ACC112 (cell line): Measurements from ENCODE around the gene KIF5B.
A peak's percentile ranks its signal among the peaks of the same experiment; 100 is the strongest.
"Not testable (repeated sequence)": the region's sequence is repeated elsewhere in the genome, so short reads cannot be mapped to it uniquely, and the experiment has no call there.

Source experiments
- H2AFZ ChIP-seq: fragments of 200-600 bp; sonication (generic); one replicate; pipeline ENCODE4 v1.6.0; 2017; ENCODE audit warnings: antibody characterized with exemption, low read length; ENCODE audit not compliant: unreplicated experiment
- H3K27ac ChIP-seq: fragments of 200-600 bp; sonication (generic); 2 replicates; pipeline ENCODE4 v1.5.1; 2014; ENCODE audit warnings: low read depth, mild to moderate bottlenecking, antibody characterized with exemption, low read length, moderate library complexity
- H3K27me3 ChIP-seq: fragments of 200-600 bp; sonication (generic); 2 replicates; pipeline ENCODE4 v1.6.1; 2014; ENCODE audit warnings: mild to moderate bottlenecking, antibody characterized with exemption, low read length, moderate library complexity, mixed read lengths; ENCODE audit not compliant: insufficient read depth
- H3K36me3 ChIP-seq: fragments of 200-600 bp; sonication (generic); 2 replicates; pipeline ENCODE4 v1.6.1; 2016; ENCODE audit warnings: mild to moderate bottlenecking, antibody characterized with exemption, low read length, moderate library complexity, mixed read lengths; ENCODE audit not compliant: insufficient read depth
- H3K4me1 ChIP-seq: fragments of 200-600 bp; sonication (generic); one replicate; pipeline ENCODE4 v1.6.1; 2016; ENCODE audit warnings: low read length, mixed read lengths; ENCODE audit not compliant: insufficient read depth, unreplicated experiment, control insufficient read depth
- H3K4me3 ChIP-seq: fragments of 200-600 bp; sonication (generic); 2 replicates; pipeline ENCODE4 v1.5.1; 2014; ENCODE audit warnings: mild to moderate bottlenecking, low read depth, low read length
- H3K79me2 ChIP-seq: fragments of 200-600 bp; sonication (generic); one replicate; pipeline ENCODE4 v1.6.0; 2016; ENCODE audit warnings: low read length; ENCODE audit not compliant: control insufficient read depth, unreplicated experiment, insufficient read depth

KIF5B gene

GRCh38 chr10:32084185-32084851, 28.1 kb upstream of the KIF5B start:
- H3K27ac ChIP-seq = no peak overlapping the region
- no peaks in the 10 kb centered on the region for H3K79me2 ChIP-seq
- no peaks in the 10 kb centered on the region for H3K36me3 ChIP-seq
- no peaks in the 10 kb centered on the region for H3K4me1 ChIP-seq
- H2AFZ ChIP-seq = no peak overlapping the region
- H3K27me3 ChIP-seq = no peaks in the 10 kb centered on the region
- no peak overlapping the region for H3K4me3 ChIP-seq

DNA sequence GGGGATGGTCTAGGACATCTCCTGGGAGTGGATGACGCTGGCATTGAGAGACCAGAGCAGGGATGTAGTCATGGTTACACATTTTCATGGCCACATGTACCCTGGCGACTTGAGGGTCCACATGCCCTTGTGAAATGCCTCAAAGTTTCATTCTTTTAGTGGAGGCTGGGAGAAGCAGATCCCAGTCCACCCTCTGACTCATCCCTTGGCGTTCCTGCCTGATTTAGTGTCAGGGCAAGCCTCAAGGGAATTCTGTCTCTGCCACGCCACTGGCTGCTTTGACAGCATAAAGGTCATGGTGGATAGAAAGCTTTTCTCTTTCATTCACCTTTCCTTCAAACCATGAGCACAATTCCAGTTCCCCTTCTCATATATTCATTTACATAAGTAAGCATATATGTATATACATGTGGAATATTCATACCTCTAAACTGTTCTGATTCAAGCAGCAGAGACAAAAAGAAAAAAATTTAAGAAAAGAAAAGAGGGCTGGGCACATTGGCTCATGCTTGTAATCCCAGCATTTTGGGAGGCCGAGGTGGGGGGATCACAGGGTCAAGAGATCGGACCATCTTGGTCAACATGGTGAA, 21.8 kb upstream of the KIF5B start:
- Histone ChIP-seq H3K27me3 (no peaks in the 10 kb centered on the region), H3K27ac (no peak overlapping the region), H3K79me2 (no peaks in the 10 kb centered on the region), H2AFZ (peak overlapping the region; percentile 44), H3K4me3 (peak overlapping the region; percentile 7; the same call in 1 of the 2 replicates), H3K36me3 (no peaks in the 10 kb centered on the region), H3K4me1 (peaks cover 10% of the 10 kb centered on the region)

DNA sequence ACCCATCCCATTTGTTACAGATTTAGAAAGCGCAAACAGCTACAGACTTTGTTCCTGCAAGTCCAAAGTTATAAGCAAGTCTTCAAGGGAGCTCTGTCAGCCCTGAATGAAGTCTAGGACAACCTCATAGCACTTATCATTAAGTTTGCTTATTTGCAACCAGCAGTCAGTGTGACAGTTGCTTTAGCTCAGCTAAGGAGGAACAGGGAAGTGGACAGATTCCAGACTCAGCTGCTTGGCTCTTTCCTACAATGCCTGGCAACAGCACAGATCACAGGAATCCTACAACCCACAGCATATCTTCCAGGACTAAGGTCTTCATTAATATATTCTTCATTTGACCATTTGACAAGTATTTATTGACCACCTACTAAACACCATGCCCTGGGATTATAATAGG, 17.4 kb upstream of the KIF5B start:
- no peak overlapping the region for H2AFZ ChIP-seq
- no peaks in the 10 kb centered on the region for H3K27me3 ChIP-seq
- peaks cover 10% of the 10 kb centered on the region for H3K4me1 ChIP-seq
- H3K36me3 ChIP-seq = no peaks in the 10 kb centered on the region
- H3K4me3 ChIP-seq = no peak overlapping the region
- H3K27ac ChIP-seq = no peak overlapping the region
- H3K79me2 ChIP-seq = no peaks in the 10 kb centered on the region

DNA sequence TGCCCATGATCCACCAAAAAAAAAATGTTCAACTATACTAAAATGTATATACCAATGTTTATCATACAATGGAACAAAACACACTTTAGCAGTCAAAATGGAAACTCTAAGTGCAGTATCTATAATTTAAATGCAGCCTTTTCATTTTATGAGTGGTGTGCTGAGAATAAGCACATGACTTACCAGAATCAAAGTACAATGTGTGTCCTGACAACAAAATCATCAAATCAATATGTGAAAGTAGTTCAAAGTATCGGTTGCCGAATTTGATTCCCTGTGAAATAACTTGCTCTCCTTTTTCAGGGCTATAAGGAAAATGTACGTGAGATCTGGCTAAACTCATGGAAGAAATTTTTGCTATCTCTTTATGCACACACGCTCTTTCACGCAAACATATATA, 16.9 kb upstream of the KIF5B start:
- Histone ChIP-seq H3K4me3 (no peak overlapping the region), H2AFZ (no peak overlapping the region), H3K27me3 (no peaks in the 10 kb centered on the region), H3K36me3 (no peaks in the 10 kb centered on the region), H3K4me1 (peaks cover 6% of the 10 kb centered on the region), H3K79me2 (no peaks in the 10 kb centered on the region), H3K27ac (no peak overlapping the region)

DNA sequence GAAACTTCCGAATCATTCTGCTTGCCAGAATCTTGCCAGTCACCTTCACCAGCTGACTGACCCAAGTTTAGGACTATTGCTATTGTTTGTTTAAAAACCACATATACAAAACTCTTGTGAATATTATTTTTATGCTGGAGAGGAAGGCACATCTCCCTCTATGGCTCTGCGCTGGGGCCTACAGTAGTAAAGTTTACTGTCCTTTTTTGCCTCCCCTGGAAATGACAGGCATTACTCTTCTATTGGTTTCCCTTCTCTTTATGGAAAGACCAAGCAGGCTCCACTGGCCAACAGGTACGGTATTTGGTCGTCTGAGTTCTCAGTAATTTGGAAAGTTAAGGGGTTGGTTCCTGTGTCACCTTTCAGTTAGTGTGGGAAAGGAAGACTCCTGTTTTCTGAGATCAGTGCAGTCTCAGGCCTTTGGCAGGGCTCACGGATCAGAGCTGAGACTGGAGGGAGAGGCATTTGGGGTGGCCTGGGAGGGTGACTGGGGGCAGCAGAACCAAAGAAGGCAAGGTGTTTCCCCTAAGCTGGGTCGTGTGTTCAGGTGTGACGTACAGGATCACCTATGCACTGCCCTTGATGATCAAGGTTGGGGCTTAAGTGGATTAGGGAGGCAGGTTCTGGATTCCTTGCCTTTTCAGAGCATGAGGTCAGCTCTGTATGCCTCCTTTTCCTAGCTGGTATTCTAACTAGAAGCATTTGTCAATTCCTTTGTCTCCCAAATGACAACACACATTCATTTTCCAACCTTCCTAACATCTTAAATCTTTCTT, 16.0 kb upstream of the KIF5B start:
- Histone ChIP-seq H3K4me3 (no peak overlapping the region), H3K36me3 (no peaks in the 10 kb centered on the region), H3K79me2 (no peaks in the 10 kb centered on the region), H3K4me1 (no peaks in the 10 kb centered on the region), H2AFZ (no peak overlapping the region), H3K27ac (no peak overlapping the region), H3K27me3 (no peaks in the 10 kb centered on the region)

DNA sequence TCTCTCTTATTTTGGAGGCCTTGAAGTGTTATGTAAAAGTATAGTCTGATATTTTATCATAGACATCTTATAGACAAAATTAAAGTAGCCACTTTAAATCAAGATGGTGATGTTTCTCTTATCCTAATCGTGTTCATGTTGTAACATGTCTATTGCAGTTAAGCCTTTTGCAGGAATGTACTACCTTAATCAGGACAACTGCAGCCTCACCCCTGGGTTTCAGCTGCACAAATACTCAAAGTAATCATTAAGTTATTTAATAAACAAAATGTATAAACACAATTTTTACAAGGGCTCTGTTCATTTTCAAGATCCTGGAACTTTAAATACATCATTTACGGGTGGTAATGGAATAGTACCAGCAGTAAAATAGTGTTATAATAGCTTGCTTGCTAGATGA, 14.4 kb upstream of the KIF5B start:
- Histone ChIP-seq H3K27ac (no peak overlapping the region), H3K4me1 (peaks cover 4% of the 10 kb centered on the region), H3K27me3 (no peaks in the 10 kb centered on the region), H3K79me2 (no peaks in the 10 kb centered on the region), H3K4me3 (no peak overlapping the region), H2AFZ (no peak overlapping the region), H3K36me3 (no peaks in the 10 kb centered on the region)

- Histone ChIP-seq H3K27me3 (no peaks in the 10 kb centered on the region), H3K36me3 (no peaks in the 10 kb centered on the region), H3K4me1 (peaks cover 4% of the 10 kb centered on the region), H3K27ac (no peak overlapping the region), H2AFZ (no peak overlapping the region), H3K79me2 (no peaks in the 10 kb centered on the region), H3K4me3 (no peak overlapping the region)
Measured at GRCh38 chr10:32068569-32068968, 12.3 kb upstream of the KIF5B start.

GRCh38 chr10:32067931-32068330, 11.7 kb upstream of the KIF5B start:
- H3K27ac ChIP-seq, H2AFZ ChIP-seq, H3K4me1 ChIP-seq, H3K27me3 ChIP-seq, H3K36me3 ChIP-seq, H3K79me2 ChIP-seq, H3K4me3 ChIP-seq: not testable (repeated sequence)

GRCh38 chr10:32065856-32066255, 9.6 kb upstream of the KIF5B start:
- H3K36me3 ChIP-seq = no peaks in the 10 kb centered on the region
- H2AFZ ChIP-seq = peak overlapping the region; percentile 84
- no peaks in the 10 kb centered on the region for H3K79me2 ChIP-seq
- H3K27ac ChIP-seq = no peak overlapping the region
- H3K4me3 ChIP-seq = no peak overlapping the region
- peaks cover 4% of the 10 kb centered on the region for H3K4me1 ChIP-seq
- no peaks in the 10 kb centered on the region for H3K27me3 ChIP-seq

- Histone ChIP-seq H3K4me1 (peaks cover 10% of the 10 kb centered on the region), H3K36me3 (no peaks in the 10 kb centered on the region), H3K27ac (no peak overlapping the region), H3K79me2 (no peaks in the 10 kb centered on the region), H3K4me3 (no peak overlapping the region), H3K27me3 (no peaks in the 10 kb centered on the region), H2AFZ (no peak overlapping the region)
Measured at GRCh38 chr10:32061440-32061839, 5.2 kb upstream of the KIF5B start.

- no peaks in the 10 kb centered on the region for H3K36me3 ChIP-seq
- peaks cover 5% of the 10 kb centered on the region for H3K4me1 ChIP-seq
Measured at GRCh38 chr10:32060347-32060746, 4.1 kb upstream of the KIF5B start.

More at GRCh38 chr10:32060347-32060746, 4.1 kb upstream of the KIF5B start:
- Histone ChIP-seq H2AFZ (no peak overlapping the region), H3K79me2 (peaks cover 9% of the 10 kb centered on the region), H3K27ac (no peak overlapping the region), H3K4me3 (no peak overlapping the region), H3K27me3 (no peaks in the 10 kb centered on the region)
